CD8-positive, alpha-beta memory T cell (primary cell): Measurements from ENCODE around the gene FIGNL2. TPM values are rescaled to one million over a fixed set of nuclear protein-coding genes. Genes with fewer than 3 reads are reported as not detected.

Experiments used
- CTCF ChIA-PET: fragments of 350-600 bp; sonication (Branson Sonifier 250); formaldehyde crosslinking; loops from one replicate; lab custom pipeline; 2021; ENCODE audit warnings: antibody characterized with exemption; lab: Charles Lee
- POLR2A ChIA-PET: fragments of 350-600 bp; sonication (Branson Sonifier 250); formaldehyde crosslinking; loops from one replicate; lab custom pipeline; 2021; ENCODE audit warnings: antibody characterized with exemption; lab: Charles Lee
- DNase-seq, 5 donors: peaks; one replicate each; pipeline versions ENCODE4 v3.0.0 to v3.0.0-alpha.2; 2020 to 2022; ENCODE audit warnings: mixed read lengths in 1 of 5
- H3K27ac ChIP-seq: one replicate; pipeline ENCODE4 v1.7.0; 2013; ENCODE audit warnings: low read depth, mild to moderate bottlenecking, low read length, moderate library complexity
- H3K27me3 ChIP-seq: 2 replicates; pipeline ENCODE4 v1.7.0; 2013; ENCODE audit warnings: low read length, mild to moderate bottlenecking; ENCODE audit not compliant: insufficient read depth, poor library complexity, severe bottlenecking
- H3K36me3 ChIP-seq: 2 replicates; pipeline ENCODE4 v1.7.0; 2013; ENCODE audit warnings: mild to moderate bottlenecking, low read length, moderate library complexity; ENCODE audit not compliant: insufficient read depth
- H3K4me1 ChIP-seq: 2 replicates; pipeline ENCODE4 v1.7.0; 2013; ENCODE audit warnings: mild to moderate bottlenecking, low read length, moderate library complexity; ENCODE audit not compliant: insufficient read depth
- H3K4me3 ChIP-seq: 2 replicates; pipeline ENCODE4 v1.7.0; 2013; ENCODE audit warnings: mild to moderate bottlenecking, low read length
- H3K9me3 ChIP-seq: 2 replicates; pipeline ENCODE4 v1.7.0; 2013; ENCODE audit warnings: mild to moderate bottlenecking, low read length
- H3K27ac Mint-ChIP-seq, 8 donors: one replicate each; pipeline ENCODE4 v1.8.0; 2020 to 2021; ENCODE audit warnings: mixed read lengths in 8 of 8, mild to moderate bottlenecking in 6 of 8, inconsistent platforms in 3 of 8, moderate library complexity in 3 of 8
- H3K27me3 Mint-ChIP-seq, 2 donors: one replicate each; pipeline ENCODE4 v1.8.0; 2020 to 2021; ENCODE audit warnings: mixed read lengths in 2 of 2, mild to moderate bottlenecking in 1 of 2, moderate library complexity in 1 of 2
- H3K36me3 Mint-ChIP-seq, 3 donors: one replicate each; pipeline ENCODE4 v1.8.0; 2020 to 2021; ENCODE audit warnings: mixed read lengths in 3 of 3, inconsistent platforms in 1 of 3, mild to moderate bottlenecking in 1 of 3
- H3K4me1 Mint-ChIP-seq, 3 donors: one replicate each; pipeline ENCODE4 v1.8.0; 2020 to 2021; ENCODE audit warnings: mixed read lengths in 3 of 3, inconsistent platforms in 1 of 3, mild to moderate bottlenecking in 1 of 3
- H3K4me3 Mint-ChIP-seq, 7 donors: one replicate each; pipeline ENCODE4 v1.8.0; 2020 to 2021; ENCODE audit warnings: mixed read lengths in 7 of 7, mild to moderate bottlenecking in 6 of 7, moderate library complexity in 4 of 7, inconsistent platforms in 2 of 7
- H3K9me3 Mint-ChIP-seq, 5 donors: one replicate each; pipeline ENCODE4 v1.8.0; 2020 to 2022; ENCODE audit warnings: mixed read lengths in 5 of 5, mild to moderate bottlenecking in 3 of 5, moderate library complexity in 2 of 5, inconsistent platforms in 1 of 5
- polyA plus RNA-seq: library from polyadenylated mRNA; unstranded; fragments of 300-500 nt; fragmentation: Illumina TruSeq; gene quantifications from one replicate; pipeline ENCODE4 v1.2.3, GENCODE V29; 2021
- total RNA-seq, 2 experiments: library from RNA; stranded (reverse); gene quantifications; one replicate each; pipeline ENCODE4 v1.2.3, GENCODE V29; 2021

The FIGNL2 gene
- total and polyA plus RNA-seq, 3 experiments from 2014 or later, result 0.12 to 0.70 (median 0.42) TPM

GRCh38 chr12:51871918-51872688 lies 23.6 kb upstream of the FIGNL2 start:
- no peak overlapping the region for H3K4me3 Mint-ChIP-seq
- Histone ChIP-seq H3K4me3 (no peak overlapping the region), H3K9me3 (no peaks in the 10 kb centered on the region), H3K27ac (no peak overlapping the region), H3K4me1 (no peaks in the 10 kb centered on the region), H3K36me3 (no peaks in the 10 kb centered on the region), H3K27me3 (peaks cover 27% of the 10 kb centered on the region)
- peaks cover 0 to 15% (median 0%) of the 10 kb centered on the region in 3 donors for H3K4me1 Mint-ChIP-seq
- H3K27me3 Mint-ChIP-seq, result peaks cover 22 to 53% of the 10 kb centered on the region in 2 donors
- ChIA-PET CTCF (no interaction called here), POLR2A (no interaction called here)
- H3K36me3 Mint-ChIP-seq, result no peaks in the 10 kb centered on the region
- H3K27ac Mint-ChIP-seq, result no peak overlapping the region
- no peaks in the 10 kb centered on the region for H3K9me3 Mint-ChIP-seq
- DNase-seq, result peak in 1 of 5 donors; percentile 7

- no peaks in the 10 kb centered on the region for H3K9me3 ChIP-seq
- peak in 1 of 5 donors; percentile 30 for DNase-seq
- H3K27me3 ChIP-seq, result peaks cover 27% of the 10 kb centered on the region
- peaks cover 0 to 15% (median 0%) of the 10 kb centered on the region in 3 donors for H3K4me1 Mint-ChIP-seq
- no peak overlapping the region for H3K27ac ChIP-seq
- no peak overlapping the region for H3K4me3 ChIP-seq
- H3K27ac Mint-ChIP-seq, result no peak overlapping the region
- CTCF ChIA-PET, result no interaction called here
- H3K27me3 Mint-ChIP-seq, result peaks cover 23 to 57% of the 10 kb centered on the region in 2 donors
- no peaks in the 10 kb centered on the region for H3K9me3 Mint-ChIP-seq
- H3K36me3 Mint-ChIP-seq, result no peaks in the 10 kb centered on the region
- no peaks in the 10 kb centered on the region for H3K4me1 ChIP-seq
- no peak overlapping the region for H3K4me3 Mint-ChIP-seq
- H3K36me3 ChIP-seq, result no peaks in the 10 kb centered on the region
- POLR2A ChIA-PET, result no interaction called here
These were observed 22.6 kb upstream of the FIGNL2 start for GRCh38 chr12:51871126-51871525.

GRCh38 chr12:51870504-51870903 lies 22.0 kb upstream of the FIGNL2 start:
- Mint-ChIP-seq H3K27ac (peak overlapping the region in 1 of 8 donors; percentile 22), H3K4me1 (peaks cover 0 to 15% (median 0%) of the 10 kb centered on the region in 3 donors), H3K27me3 (peaks cover 23 to 62% of the 10 kb centered on the region in 2 donors), H3K36me3 (no peaks in the 10 kb centered on the region), H3K4me3 (no peak overlapping the region), H3K9me3 (no peaks in the 10 kb centered on the region)
- Histone ChIP-seq H3K9me3 (no peaks in the 10 kb centered on the region), H3K4me3 (no peak overlapping the region), H3K27ac (no peak overlapping the region), H3K36me3 (no peaks in the 10 kb centered on the region), H3K4me1 (no peaks in the 10 kb centered on the region), H3K27me3 (peaks cover 33% of the 10 kb centered on the region)
- DNase-seq, result peak in 1 of 5 donors; percentile 23
- CTCF ChIA-PET, result no interaction called here
- POLR2A ChIA-PET, result no interaction called here

GRCh38 chr12:51869931-51870330 lies 21.4 kb upstream of the FIGNL2 start:
- H3K4me1 Mint-ChIP-seq, result peaks cover 0 to 15% (median 0%) of the 10 kb centered on the region in 3 donors
- no peaks in the 10 kb centered on the region for H3K36me3 ChIP-seq
- H3K36me3 Mint-ChIP-seq, result no peaks in the 10 kb centered on the region
- H3K27me3 ChIP-seq, result peaks cover 39% of the 10 kb centered on the region
- CTCF ChIA-PET, result interaction anchor here (0.7 kb wide), 1 partner anchor 17 kb away, joined by 3 read pairs; the partner anchor contains the start of gene ANKRD33
- H3K27me3 Mint-ChIP-seq, result peaks cover 27 to 68% of the 10 kb centered on the region in 2 donors
- POLR2A ChIA-PET, result no interaction called here
- H3K4me3 Mint-ChIP-seq, result peak overlapping the region in 2 of 7 donors; percentile 9 to 59
- peak in 1 of 5 donors; percentile 5 for DNase-seq
- no peaks in the 10 kb centered on the region for H3K9me3 Mint-ChIP-seq
- no peak overlapping the region for H3K4me3 ChIP-seq
- H3K9me3 ChIP-seq, result no peaks in the 10 kb centered on the region
- no peak overlapping the region for H3K27ac Mint-ChIP-seq
- no peaks in the 10 kb centered on the region for H3K4me1 ChIP-seq
- no peak overlapping the region for H3K27ac ChIP-seq

- H3K4me3 ChIP-seq, result no peak overlapping the region
- H3K27ac ChIP-seq, result no peak overlapping the region
- H3K36me3 ChIP-seq, result no peaks in the 10 kb centered on the region
- no peak overlapping the region for H3K27ac Mint-ChIP-seq
- ChIA-PET POLR2A (no interaction called here), CTCF (interaction anchor here (0.7 kb wide), 1 partner anchor 18 kb away, joined by 3 read pairs; the partner anchor contains the start of gene ANKRD33)
- peak in 1 of 5 donors; percentile 40 for DNase-seq
- H3K36me3 Mint-ChIP-seq, result no peaks in the 10 kb centered on the region
- peaks cover 44% of the 10 kb centered on the region for H3K27me3 ChIP-seq
- H3K27me3 Mint-ChIP-seq, result peaks cover 31 to 72% of the 10 kb centered on the region in 2 donors
- peaks cover under 1% of the 10 kb centered on the region for H3K4me1 ChIP-seq
- peaks cover 0 to 17% (median 3%) of the 10 kb centered on the region in 3 donors for H3K4me1 Mint-ChIP-seq
- no peaks in the 10 kb centered on the region for H3K9me3 ChIP-seq
- no peaks in the 10 kb centered on the region for H3K9me3 Mint-ChIP-seq
- no peak overlapping the region for H3K4me3 Mint-ChIP-seq
These were observed 21.0 kb upstream of the FIGNL2 start for GRCh38 chr12:51869496-51869865.

- H3K27me3 Mint-ChIP-seq, result peaks cover 33 to 68% of the 10 kb centered on the region in 2 donors
- H3K27me3 ChIP-seq, result peaks cover 49% of the 10 kb centered on the region
These were observed 20.4 kb upstream of the FIGNL2 start for GRCh38 chr12:51868821-51869495.

GRCh38 chr12:51867796-51868428 lies 19.4 kb upstream of the FIGNL2 start:
- Mint-ChIP-seq H3K4me3 (peak overlapping the region in 4 of 7 donors; percentile 21 to 50 (median 31)), H3K36me3 (no peaks in the 10 kb centered on the region), H3K27me3 (peaks cover 41 to 73% of the 10 kb centered on the region in 2 donors), H3K4me1 (peaks cover 2 to 30% (median 11%) of the 10 kb centered on the region in 3 donors), H3K9me3 (no peaks in the 10 kb centered on the region), H3K27ac (peak overlapping the region in 2 of 8 donors; percentile 24 to 46)
- no peaks in the 10 kb centered on the region for H3K36me3 ChIP-seq
- H3K27me3 ChIP-seq, result peaks cover 55% of the 10 kb centered on the region
- peak in 1 of 5 donors; percentile 31 for DNase-seq
- ChIA-PET CTCF (no interaction called here), POLR2A (no interaction called here)
- no peak overlapping the region for H3K27ac ChIP-seq
- no peak overlapping the region for H3K4me3 ChIP-seq
- no peaks in the 10 kb centered on the region for H3K9me3 ChIP-seq
- peaks cover 8% of the 10 kb centered on the region for H3K4me1 ChIP-seq

More at GRCh38 chr12:51868821-51869495, 20.4 kb upstream of the FIGNL2 start:
- ChIA-PET POLR2A (no interaction called here), CTCF (no interaction called here)
- Histone ChIP-seq H3K27ac (no peak overlapping the region), H3K36me3 (no peaks in the 10 kb centered on the region), H3K4me3 (no peak overlapping the region), H3K4me1 (peaks cover 5% of the 10 kb centered on the region), H3K9me3 (no peaks in the 10 kb centered on the region)
- peak in 1 of 5 donors; percentile 35 for DNase-seq
- Mint-ChIP-seq H3K4me3 (peak overlapping the region in 2 of 7 donors; percentile 30 to 50), H3K36me3 (no peaks in the 10 kb centered on the region), H3K4me1 (peaks cover 0 to 20% (median 4%) of the 10 kb centered on the region in 3 donors), H3K27ac (no peak overlapping the region), H3K9me3 (no peaks in the 10 kb centered on the region)
